Retinal pigment epithelial cell (primary cell): ENCODE results near the gene ERC2.
A peak's percentile ranks its signal among the peaks of the same experiment; 100 is the strongest.
"Not testable (repeated sequence)": the region's sequence is repeated elsewhere in the genome, so short reads cannot be mapped to it uniquely, and the experiment has no call there.

Source experiments
- DNase-seq: peaks from one replicate; pipeline ENCODE4 v3.0.0-alpha.2; 2010; ENCODE audit warnings: low read depth
- H3K4me3 ChIP-seq: 2 replicates; pipeline ENCODE4 v1.5.1; 2011; ENCODE audit warnings: mild to moderate bottlenecking, low read length, control low read depth, moderate library complexity
- TF ChIP-seq, protein P1 (sequence below): conservative IDR thresholded peaks from 2 replicates; pipeline ENCODE4 v1.5.1; 2011; ENCODE audit warnings: low read depth, low read length, control low read depth, inconsistent platforms

The ERC2 gene

DNA sequence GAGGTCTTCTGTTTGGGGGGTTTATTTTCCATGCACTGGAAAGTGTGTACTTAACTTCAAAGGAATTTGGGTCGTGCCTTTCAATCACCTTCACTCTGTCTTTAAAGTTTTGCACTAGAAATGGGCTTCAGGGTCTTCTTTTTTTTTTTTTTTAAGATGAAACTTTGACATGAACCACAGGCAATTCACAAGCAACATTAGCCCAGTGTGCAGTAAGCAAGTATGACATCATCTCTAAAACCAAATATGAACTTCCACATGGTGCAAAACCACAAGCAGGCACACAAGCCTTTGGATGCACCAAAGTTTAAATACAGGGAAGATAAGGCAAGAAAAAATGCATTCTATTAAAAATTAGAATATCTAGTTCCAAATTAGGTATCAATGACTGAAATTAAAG lies 381.9 kb downstream of the ERC2 start:
- DNase-seq, result no peak

DNA sequence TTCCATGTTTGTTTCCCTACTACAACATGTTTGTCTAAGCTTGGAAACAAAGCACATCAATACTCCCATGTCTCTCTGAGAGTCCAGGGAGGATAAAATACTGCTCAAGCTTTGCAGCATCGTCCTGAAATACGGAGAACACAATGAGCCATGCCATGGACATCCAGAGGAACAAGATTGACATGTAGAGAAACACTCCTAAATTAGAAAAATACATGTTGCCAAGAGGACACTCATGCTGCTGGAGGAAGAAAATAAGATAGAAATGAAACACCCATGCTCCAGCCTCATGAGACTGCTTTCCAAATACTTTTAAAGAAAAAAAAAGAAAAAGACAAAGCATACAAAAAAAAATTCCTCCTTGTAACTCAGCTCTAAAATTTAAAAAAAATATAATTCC lies 387.0 kb downstream of the ERC2 start:
- TF ChIP-seq, protein P1, sequence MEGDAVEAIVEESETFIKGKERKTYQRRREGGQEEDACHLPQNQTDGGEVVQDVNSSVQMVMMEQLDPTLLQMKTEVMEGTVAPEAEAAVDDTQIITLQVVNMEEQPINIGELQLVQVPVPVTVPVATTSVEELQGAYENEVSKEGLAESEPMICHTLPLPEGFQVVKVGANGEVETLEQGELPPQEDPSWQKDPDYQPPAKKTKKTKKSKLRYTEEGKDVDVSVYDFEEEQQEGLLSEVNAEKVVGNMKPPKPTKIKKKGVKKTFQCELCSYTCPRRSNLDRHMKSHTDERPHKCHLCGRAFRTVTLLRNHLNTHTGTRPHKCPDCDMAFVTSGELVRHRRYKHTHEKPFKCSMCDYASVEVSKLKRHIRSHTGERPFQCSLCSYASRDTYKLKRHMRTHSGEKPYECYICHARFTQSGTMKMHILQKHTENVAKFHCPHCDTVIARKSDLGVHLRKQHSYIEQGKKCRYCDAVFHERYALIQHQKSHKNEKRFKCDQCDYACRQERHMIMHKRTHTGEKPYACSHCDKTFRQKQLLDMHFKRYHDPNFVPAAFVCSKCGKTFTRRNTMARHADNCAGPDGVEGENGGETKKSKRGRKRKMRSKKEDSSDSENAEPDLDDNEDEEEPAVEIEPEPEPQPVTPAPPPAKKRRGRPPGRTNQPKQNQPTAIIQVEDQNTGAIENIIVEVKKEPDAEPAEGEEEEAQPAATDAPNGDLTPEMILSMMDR, result no peak
- no peak for DNase-seq
- H3K4me3 ChIP-seq, result no peak overlapping the region

More for the DNA sequence above, 381.9 kb downstream of the ERC2 start:
- no peak overlapping the region for H3K4me3 ChIP-seq
- TF ChIP-seq, protein P1, result no peak

DNA sequence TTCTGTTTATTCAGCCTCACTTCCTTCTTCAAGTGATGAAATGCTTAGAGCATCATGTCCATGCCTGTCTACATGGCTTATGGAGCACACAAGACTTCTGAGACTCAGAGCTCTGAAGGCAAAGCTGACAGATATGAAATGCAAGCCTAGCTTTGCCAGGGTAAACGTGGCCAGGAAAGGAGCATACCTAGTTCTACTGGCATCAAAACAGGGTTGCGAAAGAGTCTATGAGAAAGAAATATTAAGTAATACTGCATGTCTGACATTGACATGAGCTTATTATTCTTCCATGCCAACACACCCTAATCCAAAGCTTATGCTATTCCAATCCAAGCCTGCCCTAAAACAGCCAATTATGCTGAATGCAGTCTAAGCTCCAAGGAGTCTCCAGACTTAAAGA lies 391.5 kb downstream of the ERC2 start:
- TF ChIP-seq, protein P1, result no peak
- no peak overlapping the region for H3K4me3 ChIP-seq
- peak; percentile 75 for DNase-seq

DNA sequence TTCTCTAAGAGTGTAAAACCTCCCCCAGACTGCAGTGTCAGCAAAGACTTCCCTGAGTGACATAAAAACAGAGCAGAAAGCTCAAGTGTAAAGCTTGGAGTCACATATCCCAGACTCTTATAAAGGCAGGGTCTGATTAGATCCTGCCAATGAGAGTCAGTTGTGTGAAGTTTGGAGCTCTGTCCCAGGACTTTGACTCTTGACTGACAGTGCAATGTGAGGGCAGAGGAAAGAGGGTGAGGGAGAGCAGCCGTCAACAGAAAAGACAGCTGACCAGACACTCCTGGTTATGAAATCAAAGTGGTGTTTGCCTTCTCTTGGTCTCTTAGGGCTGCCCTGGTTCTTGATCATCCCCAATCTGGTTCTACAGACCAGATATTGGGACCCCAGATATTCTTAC lies 393.2 kb downstream of the ERC2 start:
- TF ChIP-seq, protein P1, result no peak
- no peak for DNase-seq
- no peak overlapping the region for H3K4me3 ChIP-seq

DNA sequence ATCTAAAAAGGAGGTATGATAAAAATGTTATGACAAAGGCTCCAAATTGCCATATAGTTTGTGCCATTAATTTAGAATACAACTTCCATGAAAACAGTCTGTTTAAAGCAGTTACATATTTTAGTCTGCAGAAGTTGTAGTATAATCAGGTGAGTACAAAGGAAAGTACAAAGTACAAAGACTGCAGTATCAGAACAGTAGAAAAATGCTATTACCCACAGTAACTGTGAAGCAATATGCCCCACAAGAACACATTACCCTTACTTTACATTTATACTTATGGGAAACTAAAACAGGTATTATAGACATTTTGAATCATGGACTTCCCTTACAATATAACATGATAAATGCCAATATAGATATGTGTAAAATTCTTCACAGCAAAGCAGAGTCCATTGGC lies 398.5 kb downstream of the ERC2 start:
- TF ChIP-seq, protein P1, result no peak
- H3K4me3 ChIP-seq, result no peak overlapping the region
- no peak for DNase-seq

DNA sequence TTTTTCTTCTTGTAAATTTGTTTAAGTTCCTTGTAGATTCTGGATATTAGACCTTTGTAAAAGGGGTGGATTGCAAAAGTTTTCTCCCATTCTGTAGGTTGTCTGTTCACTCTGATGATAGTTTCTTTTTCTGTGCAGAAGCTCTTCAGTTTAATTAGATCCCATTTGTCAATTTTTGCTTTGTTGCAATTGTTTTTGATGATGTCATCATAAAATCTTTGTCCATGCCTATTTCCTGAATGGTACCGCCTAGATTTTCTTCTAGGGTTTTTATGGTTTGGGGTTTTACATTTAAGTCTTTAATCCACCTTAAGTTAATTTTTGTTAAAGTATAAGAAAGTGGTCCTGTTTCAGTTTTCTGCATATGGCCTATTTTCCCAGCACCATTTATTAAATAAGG lies 401.9 kb downstream of the ERC2 start:
- H3K4me3 ChIP-seq, result not testable (repeated sequence)

DNA sequence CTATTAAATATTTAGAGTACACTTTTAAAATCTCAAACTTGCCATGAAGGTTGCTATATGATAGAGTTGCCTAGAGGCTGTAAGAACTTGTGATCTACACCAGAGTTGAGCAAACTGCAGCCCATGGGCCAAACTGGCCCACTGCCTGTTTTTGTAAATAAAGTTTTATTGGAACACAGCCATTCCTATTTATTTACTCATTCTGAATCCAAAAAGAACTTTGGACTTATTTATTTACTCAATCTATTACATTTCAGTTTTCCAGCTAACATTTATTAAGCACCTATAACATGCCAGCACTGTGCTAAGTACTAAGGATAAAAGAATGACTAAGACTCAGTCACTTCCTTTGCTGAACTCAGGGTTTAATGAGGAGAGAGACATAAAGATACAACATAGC lies 403.6 kb downstream of the ERC2 start:
- no peak for DNase-seq
- TF ChIP-seq, protein P1, result no peak
- H3K4me3 ChIP-seq, result no peak overlapping the region

More for the DNA sequence above, 401.9 kb downstream of the ERC2 start:
- not testable (repeated sequence) for DNase-seq

DNA sequence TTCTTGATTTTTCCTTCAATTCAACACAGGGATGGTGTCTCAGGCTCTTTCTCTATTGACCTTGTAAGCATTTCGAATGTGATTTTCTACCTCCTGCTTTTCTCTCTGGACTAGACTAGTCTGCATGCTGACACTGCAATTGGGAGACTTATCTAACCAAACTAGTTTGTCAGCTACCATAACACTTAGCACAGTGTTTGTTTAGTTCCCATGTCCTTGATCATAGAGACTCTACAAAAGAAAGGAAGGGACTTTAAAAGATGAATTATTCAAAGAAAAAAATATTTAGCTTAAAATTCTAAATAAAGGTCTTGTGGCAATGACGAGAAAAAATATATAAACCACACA lies 407.0 kb downstream of the ERC2 start:
- TF ChIP-seq, protein P1, result no peak
- no peak overlapping the region for H3K4me3 ChIP-seq
- DNase-seq, result no peak
